ENCODE results near the gene GNA14. TPM values are rescaled to one million over a fixed set of nuclear protein-coding genes. Genes with fewer than 3 reads are reported as not detected.

Gene GNA14
- total RNA-seq, 4 donors from 2014 or later, result 2.8 to 7.4 (median 4.5) TPM

- no peak for TF ChIP-seq CTCF (IDR thresholded peaks at IDR 0.05)
- ATAC-seq (ENCODE audit: low FRiP score) (no peak), DNase-seq (ENCODE audit: low spot score) (no peak)
These were observed 43.8 kb downstream of the GNA14 start for GRCh38 chr9:77604316-77604715.

GRCh38 chr9:77602852-77603251 is 45.3 kb downstream of the GNA14 start:
- no peak for TF ChIP-seq CTCF (IDR thresholded peaks at IDR 0.05)
- DNase-seq (ENCODE audit: low spot score) (no peak), ATAC-seq (ENCODE audit: low FRiP score) (no peak)

GRCh38 chr9:77601476-77602099 is 46.5 kb downstream of the GNA14 start:
- ATAC-seq (ENCODE audit: low FRiP score), result no peak
- no peak for DNase-seq (ENCODE audit: low spot score)
- TF ChIP-seq CTCF (IDR thresholded peaks at IDR 0.05), result no peak

GRCh38 chr9:77600810-77601209 is 47.3 kb downstream of the GNA14 start:
- ATAC-seq (ENCODE audit: low FRiP score) (no peak), DNase-seq (ENCODE audit: low spot score) (no peak)
- no peak for TF ChIP-seq CTCF (IDR thresholded peaks at IDR 0.05)

- ATAC-seq (ENCODE audit: low FRiP score), result no peak
- TF ChIP-seq CTCF (IDR thresholded peaks at IDR 0.05), result no peak
- DNase-seq (ENCODE audit: low spot score), result no peak
These were observed 48.6 kb downstream of the GNA14 start for GRCh38 chr9:77599492-77599891.

- ATAC-seq (ENCODE audit: low FRiP score) (no peak), DNase-seq (ENCODE audit: low spot score) (no peak)
- no peak for TF ChIP-seq CTCF (IDR thresholded peaks at IDR 0.05)
These were observed 49.1 kb downstream of the GNA14 start for GRCh38 chr9:77598991-77599390.

GRCh38 chr9:77598524-77598923 is 49.6 kb downstream of the GNA14 start:
- no peak for TF ChIP-seq CTCF (IDR thresholded peaks at IDR 0.05)
- ATAC-seq (ENCODE audit: low FRiP score) (no peak), DNase-seq (ENCODE audit: low spot score) (no peak)
